ENCODE measurements around the gene PFKM.

Gene PFKM

DNA sequence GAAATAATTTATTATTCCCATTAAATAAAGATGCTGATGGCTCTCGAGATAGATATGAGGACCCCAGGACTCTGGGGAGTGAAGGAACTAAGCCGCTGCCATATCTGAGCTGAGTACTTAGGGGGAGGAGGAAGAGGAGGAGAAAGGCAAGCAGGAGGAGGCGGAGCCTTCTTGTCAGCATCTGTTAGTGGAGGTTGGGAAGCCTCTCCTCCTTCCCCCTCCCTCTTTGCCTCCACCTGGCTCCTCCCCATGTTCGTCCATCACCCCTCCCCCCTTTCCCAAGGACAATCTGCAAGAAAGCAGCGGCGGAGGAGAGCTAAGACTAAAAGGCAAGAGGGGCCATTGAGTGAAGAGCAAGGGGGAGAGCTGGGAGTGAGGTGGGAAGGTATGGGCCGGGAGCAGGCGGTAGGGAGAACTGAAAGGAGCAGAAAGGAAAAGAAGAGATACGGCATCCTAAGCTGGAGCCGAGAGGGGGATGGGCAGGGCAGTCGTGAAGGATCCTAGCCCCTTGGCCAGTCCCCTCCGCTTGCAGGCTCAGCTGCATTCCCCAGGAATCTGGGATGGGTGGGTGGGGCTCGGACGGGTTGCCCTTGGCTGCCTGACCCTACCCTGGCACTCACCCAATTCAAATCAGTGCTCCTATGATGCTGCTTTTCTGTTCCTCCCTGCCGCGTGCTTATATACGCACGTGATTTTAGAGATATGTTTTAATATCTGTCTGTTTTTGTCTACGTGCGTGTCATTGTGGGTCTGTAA, at the start of gene PFKM:
PFKM (plus strand) TSS at position 287 of the 756 bp plus-strand sequence. CDS start 3,411 bp downstream, outside the sequence.
- peak; percentile 68 for DNase-seq (ENCODE audit: low spot score)

DNA sequence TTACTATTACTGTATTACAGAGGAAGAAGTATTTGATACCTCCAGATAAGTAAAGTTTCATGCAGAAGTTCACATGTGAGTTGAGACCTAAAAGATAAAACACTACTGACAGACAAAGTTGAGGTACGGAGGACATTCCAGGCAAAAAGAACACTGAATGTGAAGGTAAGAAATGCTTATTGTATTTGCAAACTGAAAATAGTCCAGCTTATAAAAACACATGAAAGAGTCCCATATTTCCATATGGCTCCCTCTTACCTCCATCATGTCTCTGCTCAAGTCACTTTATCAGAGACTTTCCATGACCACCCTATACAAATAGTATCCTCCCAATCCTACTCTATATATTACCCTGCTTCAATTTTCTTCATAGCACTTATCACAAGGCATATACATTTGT, 49.1 kb upstream of the PFKM start:
- no peak for DNase-seq (ENCODE audit: low spot score)

DNA sequence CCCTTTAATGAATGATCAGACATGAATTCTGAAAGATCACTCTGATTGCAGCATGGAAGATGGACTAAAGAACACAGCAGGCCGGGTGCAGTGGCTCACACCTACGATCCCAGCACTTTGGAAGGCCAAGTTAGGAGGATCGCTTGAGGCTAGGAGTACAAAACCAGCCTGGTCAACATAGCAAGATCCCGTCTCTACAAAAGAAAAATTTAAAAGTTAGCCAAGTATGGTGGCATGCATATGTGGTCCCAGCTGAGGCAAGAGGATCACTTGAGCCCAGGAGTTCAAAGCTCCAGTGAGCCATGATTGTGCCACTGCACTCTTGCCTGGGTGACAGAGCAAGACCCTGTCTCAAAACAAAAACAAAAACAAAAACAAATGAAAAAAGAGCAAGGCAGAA, 48.4 kb upstream of the PFKM start:
- DNase-seq (ENCODE audit: low spot score), result no peak

DNA sequence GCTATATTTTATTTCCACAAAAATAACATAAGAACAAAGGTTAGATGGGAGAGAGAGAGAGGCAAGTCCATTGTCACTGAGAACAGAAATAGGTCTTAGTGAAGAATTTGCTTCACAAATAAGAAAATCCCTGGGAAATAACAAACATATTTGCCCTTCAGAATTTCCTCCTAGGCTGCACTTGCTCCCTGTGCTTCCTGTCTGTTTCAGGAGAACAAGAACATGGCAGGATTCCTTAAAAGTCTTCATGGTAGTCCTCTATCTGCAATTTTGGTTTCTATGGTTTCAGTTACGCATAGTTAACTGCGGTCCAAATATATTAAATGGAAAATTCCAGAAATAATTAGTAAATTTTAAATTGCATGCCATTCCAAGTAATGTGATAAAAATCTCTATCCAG, 47.4 kb upstream of the PFKM start:
- DNase-seq (ENCODE audit: low spot score), result no peak

DNA sequence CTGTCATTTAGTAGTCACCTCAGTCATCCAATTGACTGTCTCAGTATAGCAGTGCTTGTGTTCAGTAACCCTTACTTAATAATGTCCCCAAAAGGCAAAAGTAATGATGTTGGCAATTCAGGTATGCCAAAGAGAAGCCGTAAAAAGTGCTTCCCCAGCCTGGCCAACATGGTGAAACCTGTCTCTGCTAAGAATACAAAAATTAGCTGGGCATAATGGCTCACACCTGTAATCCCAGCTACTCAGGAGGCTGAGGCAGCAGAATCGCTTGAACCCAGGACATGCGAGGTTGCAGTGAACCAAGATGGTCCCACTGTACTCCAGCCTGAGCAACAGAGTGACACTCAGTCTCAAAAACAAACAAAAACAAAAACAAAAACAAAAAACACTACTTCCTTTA, 46.9 kb upstream of the PFKM start:
- no peak for DNase-seq (ENCODE audit: low spot score)

DNA sequence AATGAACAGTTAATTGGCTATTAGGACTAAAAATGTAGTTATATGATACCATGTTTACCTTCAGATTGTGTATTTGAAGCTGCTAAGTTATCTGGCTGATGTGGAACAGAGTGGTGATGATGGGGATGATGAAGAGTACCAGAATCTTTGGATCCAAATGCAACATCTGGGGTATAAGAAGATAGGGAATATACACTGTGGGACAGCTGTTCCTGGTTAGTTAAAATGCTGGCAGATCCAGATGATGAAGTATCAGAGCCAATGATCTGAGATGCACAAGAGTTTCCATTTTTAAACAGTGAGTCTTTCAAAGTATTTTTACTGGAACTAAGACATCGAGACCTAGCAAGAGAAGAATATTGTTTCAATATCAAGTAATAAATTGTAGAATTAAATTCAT, 44.9 kb upstream of the PFKM start:
- DNase-seq (ENCODE audit: low spot score), result no peak

DNA sequence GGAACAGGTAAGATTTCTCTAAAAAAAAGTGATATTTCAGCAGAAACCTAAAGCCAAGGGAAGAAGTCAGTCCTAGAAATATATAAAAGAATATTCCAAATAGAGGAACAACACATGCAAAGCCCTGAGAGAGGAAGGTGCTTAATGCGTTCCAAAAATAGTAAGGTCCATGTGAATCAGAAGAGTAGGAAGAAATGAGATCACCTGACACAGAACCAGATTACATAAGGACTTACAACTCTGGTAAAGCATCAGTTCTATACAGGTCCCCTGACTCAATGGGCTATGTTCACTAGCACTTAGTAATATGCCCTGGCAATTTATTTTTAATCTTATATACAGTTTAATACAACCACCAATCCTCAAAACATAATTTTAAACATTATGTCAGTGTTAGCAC, 43.3 kb upstream of the PFKM start:
- no peak for DNase-seq (ENCODE audit: low spot score)

DNA sequence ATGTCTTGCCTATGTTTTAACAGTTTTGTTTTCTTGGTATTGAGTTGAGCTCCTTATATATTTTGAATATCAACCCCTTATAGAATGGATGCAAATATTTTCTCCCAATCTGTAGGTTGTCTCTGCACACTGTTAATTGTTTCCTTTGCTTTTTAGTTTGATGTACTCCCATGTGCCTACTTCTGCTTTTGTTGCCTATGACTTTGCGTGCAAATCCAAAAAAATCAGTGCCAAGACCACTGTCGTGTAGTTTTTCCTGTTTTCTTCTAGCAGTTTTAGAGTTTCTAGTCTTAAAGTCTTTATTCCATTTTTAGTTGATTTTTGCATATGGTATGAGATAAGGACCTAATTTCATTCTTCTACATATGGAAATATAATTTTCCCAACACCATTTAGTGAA, 42.1 kb upstream of the PFKM start:
- no peak for DNase-seq (ENCODE audit: low spot score)

DNA sequence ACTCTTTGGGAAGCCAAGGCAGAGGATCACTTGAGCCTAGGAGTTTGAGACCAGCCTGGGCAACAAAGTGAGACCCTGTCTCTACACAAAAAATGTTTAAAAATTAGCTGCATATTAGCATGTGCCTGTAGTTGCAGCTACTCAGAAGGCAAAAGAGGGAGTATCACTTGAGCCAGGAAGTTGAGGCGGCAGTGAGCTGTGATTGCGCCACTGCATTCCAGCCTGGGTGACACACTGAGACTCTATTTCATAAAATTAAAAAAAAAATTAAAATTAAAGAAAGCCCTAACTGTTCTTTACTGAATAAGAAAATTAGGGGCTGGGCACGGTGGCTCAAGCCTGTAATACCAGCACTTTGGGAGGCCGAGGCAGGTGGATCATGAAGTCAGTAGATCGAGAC, 40.3 kb upstream of the PFKM start:
- no peak for DNase-seq (ENCODE audit: low spot score)

DNA sequence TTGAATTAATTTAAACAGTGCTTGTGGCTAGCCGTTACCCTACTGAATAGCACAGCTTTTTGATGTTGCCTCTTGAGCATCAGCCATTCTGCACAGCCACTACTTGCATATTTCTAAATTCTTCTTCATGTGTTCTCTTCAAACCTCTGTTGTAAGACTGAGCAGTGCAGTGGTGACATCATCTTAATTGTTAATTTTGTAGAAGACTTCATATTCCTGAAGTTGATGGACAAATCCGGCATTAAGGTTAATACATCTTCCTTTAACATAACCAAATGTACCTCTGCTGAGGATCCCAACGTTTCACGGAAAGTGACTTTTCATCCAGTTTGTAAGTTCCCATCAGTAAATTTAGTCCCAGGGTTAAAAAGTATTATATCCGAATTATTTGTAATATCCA, 38.9 kb upstream of the PFKM start:
- DNase-seq (ENCODE audit: low spot score), result no peak

DNA sequence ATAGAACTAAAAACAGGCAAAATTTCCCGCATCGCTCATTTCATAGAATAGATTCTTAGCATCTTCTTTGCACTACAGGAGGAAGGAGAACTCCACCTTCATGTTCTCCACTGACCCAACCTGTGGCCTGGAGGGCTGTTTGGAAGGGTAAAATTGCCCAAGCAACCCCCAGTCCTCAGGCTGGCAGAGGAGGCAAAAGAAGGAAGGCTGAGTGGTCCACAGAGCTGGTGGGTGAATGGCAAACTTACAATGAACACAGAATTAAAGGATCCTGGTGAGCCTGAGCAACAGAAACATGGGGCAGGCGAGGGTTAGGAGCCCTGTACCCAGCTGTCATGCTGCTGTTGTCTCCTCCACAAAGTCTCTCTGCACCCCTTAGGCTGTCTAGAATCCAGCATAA, 38.3 kb upstream of the PFKM start:
- DNase-seq (ENCODE audit: low spot score), result no peak

DNA sequence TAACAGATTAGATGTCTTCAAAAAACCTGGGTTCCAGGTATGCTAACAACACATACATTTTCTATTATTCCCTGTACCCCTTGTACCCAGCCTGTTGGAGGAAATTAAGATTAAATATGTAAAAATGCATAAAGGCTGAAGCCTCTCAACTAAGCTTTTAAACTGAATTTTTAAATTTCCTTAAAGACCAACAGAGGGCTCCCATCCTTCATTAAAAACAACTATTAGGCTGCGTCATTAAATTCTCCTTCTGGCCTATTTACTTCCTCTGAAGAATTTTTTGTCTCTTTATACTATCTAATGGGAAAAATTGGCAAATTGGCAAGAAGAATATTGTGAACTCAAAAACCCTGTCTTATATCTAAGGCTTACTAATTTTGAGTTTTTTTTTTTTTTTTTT, 35.1 kb upstream of the PFKM start:
- no peak for DNase-seq (ENCODE audit: low spot score)

DNA sequence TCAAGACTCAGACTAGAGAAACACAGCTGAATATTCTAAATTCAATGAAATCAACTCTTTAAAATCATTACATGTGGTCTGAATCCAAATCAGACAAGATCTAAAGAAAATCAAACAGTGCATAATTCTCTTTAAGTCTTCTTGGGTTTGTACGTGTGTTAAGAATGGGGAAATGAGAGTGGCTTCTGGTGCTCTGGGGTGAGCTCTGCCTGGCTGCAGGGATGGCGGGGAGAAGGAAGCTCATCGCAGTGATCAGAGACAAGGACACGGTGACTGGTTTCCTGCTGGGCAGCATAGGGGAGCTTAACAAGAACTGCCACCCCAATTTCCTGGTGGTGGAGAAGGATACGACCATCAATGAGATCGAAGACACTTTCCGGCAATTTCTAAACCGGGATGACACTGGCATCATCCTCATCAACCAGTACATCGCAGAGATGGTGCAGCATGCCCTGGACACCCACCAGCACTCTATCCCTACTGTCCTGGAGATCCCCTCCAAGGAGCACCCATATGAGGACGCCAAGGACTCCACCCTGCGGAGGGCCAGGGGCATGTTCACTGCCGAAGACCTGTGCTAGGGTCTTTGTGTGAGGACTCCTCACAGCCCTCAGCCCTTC, 34.2 kb upstream of the PFKM start:
- no peak for DNase-seq (ENCODE audit: low spot score)

DNA sequence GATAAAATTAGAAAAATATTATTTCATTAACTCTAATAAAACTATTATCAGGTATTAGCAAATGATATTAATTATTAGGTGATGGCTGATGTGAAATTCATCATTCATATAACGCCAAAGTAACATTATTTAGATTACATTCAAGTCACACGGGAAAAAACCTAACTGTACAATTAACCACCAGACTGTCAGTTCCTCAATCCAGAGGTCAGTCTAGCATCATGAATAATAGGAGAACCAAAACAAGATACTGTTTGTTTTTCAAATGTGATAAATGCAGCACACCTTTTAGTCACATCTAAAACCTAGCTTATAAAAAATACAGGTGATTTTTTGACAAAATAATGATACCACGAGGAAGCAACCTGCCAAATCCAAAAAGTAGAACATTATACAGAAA, 32.8 kb upstream of the PFKM start:
- no peak for DNase-seq (ENCODE audit: low spot score)

DNA sequence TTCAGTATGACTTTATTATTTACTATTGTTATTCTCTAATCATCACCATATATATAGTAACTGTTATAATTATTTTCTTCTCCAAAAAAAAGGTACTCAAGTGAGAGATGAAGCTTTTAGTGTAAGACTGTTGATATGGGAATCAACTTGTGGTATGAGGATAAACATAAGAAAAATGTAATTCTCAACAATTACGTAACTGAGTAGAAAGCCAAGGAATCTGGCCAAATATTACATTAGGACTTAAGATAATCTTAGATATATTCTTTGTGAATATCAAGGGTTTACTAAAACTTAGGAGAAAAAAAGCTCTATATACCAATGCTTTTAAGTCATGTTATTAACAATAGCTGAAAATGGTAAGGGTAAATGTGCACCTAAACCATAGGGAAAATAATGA, 26.6 kb upstream of the PFKM start:
- no peak for DNase-seq (ENCODE audit: low spot score)

DNA sequence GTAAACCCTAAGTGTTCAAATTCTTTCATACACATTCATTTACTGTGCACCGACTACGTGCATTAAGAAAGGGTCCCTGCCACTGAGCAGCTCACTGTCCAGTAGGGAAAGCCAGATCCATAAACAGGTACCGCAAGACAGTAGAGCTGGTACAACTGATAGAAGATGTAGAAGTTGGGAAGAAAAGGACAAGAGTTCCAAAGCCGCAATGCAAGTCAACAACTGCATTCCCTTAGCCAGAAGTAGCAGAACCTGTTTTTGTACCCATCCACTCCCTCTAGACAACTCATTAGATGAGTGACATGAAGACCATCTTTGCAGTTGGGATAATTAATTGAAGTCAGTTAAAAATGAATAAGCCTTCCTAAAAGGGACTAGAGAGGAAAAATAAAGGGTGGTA, 14.6 kb upstream of the PFKM start:
- DNase-seq (ENCODE audit: low spot score), result no peak

DNA sequence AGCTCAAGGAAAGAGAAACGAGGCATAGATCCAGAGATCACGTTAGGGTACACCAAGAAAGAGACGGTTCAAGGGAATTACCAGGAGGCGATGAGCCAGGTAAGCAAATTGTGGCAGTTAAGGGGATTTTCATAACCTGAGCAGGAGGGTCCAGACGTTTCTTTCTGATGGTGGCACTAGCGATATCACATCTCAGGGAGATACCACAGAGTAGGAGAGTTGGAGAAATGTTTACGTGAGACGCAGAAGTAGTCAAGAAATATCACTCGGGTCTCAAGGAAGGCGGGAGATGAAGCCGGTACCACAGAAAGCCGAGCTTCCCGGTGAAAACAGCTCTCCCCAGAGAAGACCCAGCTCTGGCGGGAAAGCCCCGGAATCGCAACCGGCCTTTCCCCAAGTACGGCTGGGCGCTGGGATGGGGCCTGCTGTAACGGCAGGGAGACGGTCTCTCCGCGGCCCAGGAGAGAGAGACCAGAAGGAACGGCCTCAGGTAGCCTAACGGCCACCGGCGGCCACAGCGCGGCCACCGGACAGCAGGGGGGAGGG, 13.8 kb upstream of the PFKM start:
- peak; percentile 38 for DNase-seq (ENCODE audit: low spot score)

DNA sequence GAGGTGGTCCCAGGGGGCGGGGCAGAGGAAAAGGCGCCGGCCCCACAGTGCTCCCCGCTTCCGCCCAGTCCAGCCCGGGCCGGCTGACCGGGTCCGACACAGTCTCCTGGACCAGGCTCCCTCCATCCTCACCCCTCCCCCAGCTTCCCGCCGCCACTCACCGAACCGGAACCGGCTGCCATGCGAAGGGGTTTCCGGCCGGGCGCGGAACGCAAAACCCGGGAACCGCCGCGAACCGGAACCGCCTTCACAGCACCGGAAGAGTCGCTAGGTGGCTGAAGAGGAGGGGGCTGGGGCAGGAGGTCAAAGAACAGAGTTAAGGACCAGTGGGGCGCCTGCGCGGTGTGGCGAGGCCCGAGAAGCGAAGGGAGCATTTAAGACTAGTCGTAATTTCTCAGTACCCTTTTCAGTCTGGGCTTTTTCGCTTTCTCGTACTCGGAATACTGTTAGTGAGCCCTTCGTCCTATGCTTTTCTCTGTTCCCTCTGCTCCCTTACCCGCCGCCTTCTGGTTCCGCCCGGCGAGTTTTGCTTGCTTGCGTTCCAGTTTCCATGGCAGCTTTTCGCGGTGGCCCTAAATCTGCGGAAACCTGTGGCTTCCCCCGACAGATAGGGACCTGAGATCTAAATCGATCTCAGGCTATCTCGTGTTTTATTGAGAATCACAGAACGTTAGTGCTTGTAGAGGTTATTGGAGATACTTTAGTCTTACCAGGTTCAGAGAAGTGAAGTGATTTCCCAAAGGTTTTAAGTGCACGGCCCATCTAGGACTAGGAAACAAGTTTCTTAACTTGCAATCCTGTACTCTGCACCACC, 13.1 kb upstream of the PFKM start, which contains the start of gene SENP1:
SENP1 (minus strand) TSS at position 213 of the 814 bp plus-strand sequence. CDS start 4,607 bp downstream, outside the sequence.
- peak; percentile 90 for DNase-seq (ENCODE audit: low spot score)

DNA sequence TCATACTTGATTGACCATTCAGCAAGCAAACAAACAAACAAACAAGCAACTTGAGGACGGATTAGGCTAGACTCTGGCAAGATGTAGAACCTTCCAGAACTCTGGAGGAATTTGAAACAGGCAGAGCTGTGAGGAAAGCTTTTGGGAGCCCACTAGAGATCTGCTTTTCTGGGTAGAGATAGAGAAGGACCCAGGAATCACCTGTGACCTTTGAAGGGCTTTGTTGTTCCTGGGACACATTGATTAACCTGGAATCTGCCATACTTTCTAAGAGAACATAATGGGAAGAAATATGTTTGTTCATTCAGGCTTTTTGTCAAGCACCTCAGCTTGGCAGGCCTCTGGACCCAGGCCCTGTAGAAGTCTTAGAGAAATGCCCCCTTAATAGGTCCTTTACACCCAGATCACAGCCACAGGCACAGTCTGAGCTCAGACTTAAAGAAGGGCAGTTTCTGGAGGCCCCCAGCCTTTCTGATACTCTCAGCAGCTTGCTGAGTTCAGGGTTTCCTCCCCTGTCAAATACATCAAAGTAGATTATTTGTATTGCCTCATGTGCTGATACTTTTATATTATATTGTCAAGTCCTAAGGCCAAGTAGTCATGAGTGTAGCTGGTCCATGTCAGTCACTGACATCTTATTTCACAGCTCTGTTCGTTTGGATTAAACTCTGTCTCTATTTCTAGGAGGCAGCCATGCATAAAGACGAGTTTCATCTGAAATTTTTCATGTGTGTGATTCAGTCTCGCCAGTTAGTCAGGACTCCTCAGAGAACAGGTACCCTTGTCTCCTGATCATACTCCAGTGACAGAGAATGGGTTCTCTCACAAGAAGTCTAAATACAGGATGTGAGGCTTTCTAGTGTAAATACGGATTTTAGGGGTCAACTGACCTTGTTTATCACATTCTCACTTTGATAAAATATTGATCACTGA, 12.2 kb upstream of the PFKM start:
- no peak for DNase-seq (ENCODE audit: low spot score)

DNA sequence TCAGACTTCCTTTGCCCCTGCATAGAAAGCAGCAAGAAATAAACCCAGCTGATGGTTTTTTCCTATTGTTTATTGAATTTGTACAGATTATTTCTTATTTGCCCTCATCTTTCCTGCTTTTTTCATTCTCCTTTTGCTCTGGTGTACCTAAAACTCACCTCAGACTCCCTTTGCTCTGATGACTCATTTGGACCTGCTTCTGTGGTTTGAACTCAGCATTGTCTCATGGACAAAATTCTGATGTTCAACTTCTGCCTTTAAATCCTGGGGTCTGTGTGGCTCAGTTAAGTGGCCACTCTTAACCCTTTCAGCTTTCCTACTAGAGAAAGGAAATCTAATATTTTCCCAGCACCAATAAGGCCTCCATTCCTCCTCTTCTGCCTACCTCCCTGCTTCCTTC, 9.7 kb upstream of the PFKM start:
- no peak for DNase-seq (ENCODE audit: low spot score)

DNA sequence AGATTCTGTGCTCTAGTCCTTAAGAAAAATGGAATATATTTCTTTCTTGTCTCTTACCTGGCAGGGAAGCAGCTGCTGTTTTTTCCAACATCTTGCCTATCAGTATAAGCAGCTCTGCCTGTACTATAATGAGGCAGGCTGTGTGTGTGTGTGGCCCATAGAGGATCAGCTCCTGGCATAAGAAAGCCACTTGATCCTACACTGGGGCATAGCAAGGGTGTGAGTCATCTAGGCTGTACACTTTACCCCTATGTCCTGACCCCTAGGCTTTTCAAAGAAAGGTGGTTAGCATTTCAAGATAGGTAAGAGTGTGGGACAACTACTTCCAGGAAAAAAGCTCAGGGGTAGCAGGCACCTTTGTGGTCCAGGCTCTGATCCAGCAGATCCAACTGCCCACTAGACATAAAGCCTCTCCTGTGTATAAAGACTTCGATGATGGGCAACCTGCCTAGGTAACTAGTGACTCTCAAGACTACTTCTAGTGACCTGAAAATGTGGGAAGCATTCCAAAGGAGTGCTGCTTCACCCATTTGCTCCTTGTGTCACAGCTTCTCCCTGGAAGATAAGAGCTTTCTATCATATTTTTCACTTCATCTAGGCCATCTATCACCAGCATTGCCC, 8.4 kb upstream of the PFKM start:
- no peak for DNase-seq (ENCODE audit: low spot score)

Data from CD4-positive, alpha-beta T cell treated with Interleukin-2 at 100 ng/mL for 4 hours (primary cell).